ENCODE data around the gene NUP88.
A peak's percentile ranks its signal among the peaks of the same experiment; 100 is the strongest.

NUP88 gene

GRCh38 chr17:5419959-5420653 is 644 bp upstream of the NUP88 start, which contains the start of gene RPAIN:
Gene RPAIN, plus strand, starts transcription at chr17:5420182. Its CDS starts 29 bp downstream, at chr17:5420211.
- TF ChIP-seq CTCF (IDR thresholded peaks at IDR 0.05; ENCODE audit: low read depth, low read length): no peak
- DNase-seq (ENCODE audit: low read depth, low spot score): no peak
- H3K4me3 ChIP-seq (ENCODE audit: low read depth, low read length): peak within 1 kb of the TSS; percentile 89
- in situ Hi-C loops (cut with HindIII; ENCODE audit: low sequenced_read_pairs): no loop called here

- in situ Hi-C loops (cut with HindIII; ENCODE audit: low sequenced_read_pairs): no loop called here
- no peak for DNase-seq (ENCODE audit: low read depth, low spot score)
- peak overlapping the region; percentile 89 for H3K4me3 ChIP-seq (ENCODE audit: low read depth, low read length)
- TF ChIP-seq CTCF (IDR thresholded peaks at IDR 0.05; ENCODE audit: low read depth, low read length): no peak
Observed at GRCh38 chr17:5418858-5419355, 555 bp downstream of the NUP88 start.

- in situ Hi-C loops (cut with HindIII; ENCODE audit: low sequenced_read_pairs): no loop called here
- no peak overlapping the region for H3K4me3 ChIP-seq (ENCODE audit: low read depth, low read length)
- TF ChIP-seq CTCF (IDR thresholded peaks at IDR 0.05; ENCODE audit: low read depth, low read length): no peak
- DNase-seq (ENCODE audit: low read depth, low spot score): no peak
Observed at GRCh38 chr17:5416901-5417300, 2.6 kb downstream of the NUP88 start.

GRCh38 chr17:5413682-5414081 is 5.8 kb downstream of the NUP88 start:
- H3K4me3 ChIP-seq (ENCODE audit: low read depth, low read length): no peak overlapping the region
- no peak for TF ChIP-seq CTCF (IDR thresholded peaks at IDR 0.05; ENCODE audit: low read depth, low read length)
- in situ Hi-C loops (cut with HindIII; ENCODE audit: low sequenced_read_pairs): no loop called here
- DNase-seq (ENCODE audit: low read depth, low spot score): peak; percentile 88

GRCh38 chr17:5410594-5411272 is 8.7 kb downstream of the NUP88 start:
- no peak for DNase-seq (ENCODE audit: low read depth, low spot score)
- in situ Hi-C loops (cut with HindIII; ENCODE audit: low sequenced_read_pairs): no loop called here
- no peak for TF ChIP-seq CTCF (IDR thresholded peaks at IDR 0.05; ENCODE audit: low read depth, low read length)
- H3K4me3 ChIP-seq (ENCODE audit: low read depth, low read length): no peak overlapping the region

- no peak for TF ChIP-seq CTCF (IDR thresholded peaks at IDR 0.05; ENCODE audit: low read depth, low read length)
- DNase-seq (ENCODE audit: low read depth, low spot score): no peak
- in situ Hi-C loops (cut with HindIII; ENCODE audit: low sequenced_read_pairs): no loop called here
- no peak overlapping the region for H3K4me3 ChIP-seq (ENCODE audit: low read depth, low read length)
Observed at GRCh38 chr17:5408186-5408585, 11.3 kb downstream of the NUP88 start.

Measured in astrocyte of the spinal cord (primary cell).